HAP-1 (cell line): Measurements from ENCODE around the gene SEC22C.
A peak's percentile ranks its signal among the peaks of the same experiment; 100 is the strongest.
"Not testable (repeated sequence)": the region's sequence is repeated elsewhere in the genome, so short reads cannot be mapped to it uniquely, and the experiment has no call there.

Source experiments
- DNase-seq, 2 experiments: peaks; one replicate each; pipeline ENCODE4 v3.0.0-alpha.2; 2016 to 2020; ENCODE audit warnings: low spot score in 2 of 2
- H3K27me3 ChIP-seq: fragments of 250-450 bp; sonication (Bioruptor Pico); 2 replicates; pipeline ENCODE4 v1.5.1; 2020; ENCODE audit warnings: low read depth, mild to moderate bottlenecking, moderate library complexity
- H3K36me3 ChIP-seq: fragments of 250-450 bp; sonication (Bioruptor Pico); replicated peaks from 2 replicates; pipeline ENCODE4 v1.5.1; 2020; ENCODE audit warnings: mild to moderate bottlenecking
- H3K4me1 ChIP-seq: fragments of 250-450 bp; sonication (Bioruptor Pico); 2 replicates; pipeline ENCODE4 v1.5.1; 2020; ENCODE audit warnings: mild to moderate bottlenecking
- H3K4me3 ChIP-seq: fragments of 250-450 bp; sonication (Bioruptor Pico); 2 replicates; pipeline ENCODE4 v1.5.1; 2020; ENCODE audit warnings: mild to moderate bottlenecking, moderate library complexity
- H3K9me3 ChIP-seq: fragments of 250-450 bp; sonication (Bioruptor Pico); 2 replicates; pipeline ENCODE4 v1.5.1; 2020; ENCODE audit warnings: mild to moderate bottlenecking, moderate library complexity
- in situ Hi-C: fragments of 300-500 bp; cut with MboI; formaldehyde crosslinking; loops from 3 replicates; pipeline ENCODE4 v1.14.3; 2020; ENCODE audit warnings: low sequenced_read_pairs, inconsistent platforms, mixed read lengths

SEC22C gene

DNA sequence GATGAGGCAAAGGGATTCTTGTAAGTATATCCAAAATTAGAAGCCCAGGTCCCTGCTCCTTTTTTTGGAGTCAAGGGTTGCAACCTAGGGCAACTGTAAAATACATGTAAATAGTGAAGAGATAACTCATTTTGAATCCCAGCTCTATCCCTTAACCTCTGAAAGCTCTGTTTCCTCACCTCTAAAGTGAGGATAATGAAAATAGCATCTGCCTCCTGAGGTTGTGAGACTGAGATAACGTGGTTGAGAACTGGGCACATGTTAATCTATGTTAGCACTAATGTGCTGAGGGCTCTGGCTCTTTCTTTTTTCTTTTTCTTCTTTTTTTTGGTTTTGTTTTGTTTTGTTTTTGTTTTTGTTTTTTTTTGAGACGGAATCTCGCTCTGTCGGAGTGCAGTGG lies 13.9 kb upstream of the SEC22C start:
- DNase-seq: no peak
- Histone ChIP-seq H3K4me3 (no peak overlapping the region), H3K4me1 (peaks cover 17% of the 10 kb centered on the region), H3K27me3 (no peaks in the 10 kb centered on the region), H3K9me3 (no peaks in the 10 kb centered on the region), H3K36me3 (peaks cover 29% of the 10 kb centered on the region)
- in situ Hi-C loops: no loop called here

DNA sequence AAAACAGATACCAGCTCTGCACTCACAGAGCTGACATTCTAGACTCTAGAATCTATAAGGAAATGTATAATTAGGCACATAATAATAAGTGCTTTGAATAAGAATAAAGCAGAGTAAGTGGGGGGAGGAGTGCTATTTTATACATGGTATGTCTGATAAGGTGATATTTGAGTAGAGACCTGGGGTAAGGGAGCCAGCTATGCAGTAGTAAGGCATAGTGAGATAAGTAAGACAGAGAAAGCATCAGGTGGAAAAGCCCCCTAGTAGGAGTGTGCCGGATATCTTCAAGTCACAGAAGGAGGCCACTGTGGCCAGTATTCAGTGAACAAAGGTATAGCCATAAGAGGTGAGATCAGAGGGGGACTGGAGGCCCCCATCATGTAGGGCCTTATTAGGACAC lies 11.9 kb upstream of the SEC22C start:
- H3K9me3 ChIP-seq: no peaks in the 10 kb centered on the region
- H3K36me3 ChIP-seq: peaks cover 29% of the 10 kb centered on the region
- DNase-seq: no peak
- in situ Hi-C loops: no loop called here
- no peaks in the 10 kb centered on the region for H3K27me3 ChIP-seq
- peaks cover 19% of the 10 kb centered on the region for H3K4me1 ChIP-seq
- H3K4me3 ChIP-seq: no peak overlapping the region

DNA sequence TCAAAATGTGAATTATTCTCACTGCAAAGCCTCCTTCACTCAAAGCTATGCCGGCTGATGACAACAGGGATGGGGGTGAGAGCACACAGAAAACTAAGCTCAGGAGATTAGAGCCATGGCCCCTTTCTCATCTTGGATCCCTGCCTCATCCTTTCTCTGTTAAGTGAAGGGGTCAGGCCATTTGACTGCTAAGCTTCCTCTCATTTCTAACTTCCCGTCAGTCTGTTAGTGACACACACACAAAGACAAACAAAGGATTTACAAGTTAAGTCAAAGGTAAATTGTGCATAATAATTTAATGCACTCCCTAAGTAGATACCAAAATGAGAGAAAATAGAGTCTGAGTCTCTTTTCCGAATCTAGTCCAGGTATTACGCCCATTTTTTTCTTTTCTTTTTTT lies 10.0 kb upstream of the SEC22C start:
- Histone ChIP-seq H3K36me3 (peaks cover 27% of the 10 kb centered on the region), H3K4me3 (peak overlapping the region; percentile 49), H3K4me1 (peaks cover 19% of the 10 kb centered on the region), H3K27me3 (no peaks in the 10 kb centered on the region), H3K9me3 (no peaks in the 10 kb centered on the region)
- in situ Hi-C loops: no loop called here
- peak in 1 of 2 experiments; percentile 48 for DNase-seq

DNA sequence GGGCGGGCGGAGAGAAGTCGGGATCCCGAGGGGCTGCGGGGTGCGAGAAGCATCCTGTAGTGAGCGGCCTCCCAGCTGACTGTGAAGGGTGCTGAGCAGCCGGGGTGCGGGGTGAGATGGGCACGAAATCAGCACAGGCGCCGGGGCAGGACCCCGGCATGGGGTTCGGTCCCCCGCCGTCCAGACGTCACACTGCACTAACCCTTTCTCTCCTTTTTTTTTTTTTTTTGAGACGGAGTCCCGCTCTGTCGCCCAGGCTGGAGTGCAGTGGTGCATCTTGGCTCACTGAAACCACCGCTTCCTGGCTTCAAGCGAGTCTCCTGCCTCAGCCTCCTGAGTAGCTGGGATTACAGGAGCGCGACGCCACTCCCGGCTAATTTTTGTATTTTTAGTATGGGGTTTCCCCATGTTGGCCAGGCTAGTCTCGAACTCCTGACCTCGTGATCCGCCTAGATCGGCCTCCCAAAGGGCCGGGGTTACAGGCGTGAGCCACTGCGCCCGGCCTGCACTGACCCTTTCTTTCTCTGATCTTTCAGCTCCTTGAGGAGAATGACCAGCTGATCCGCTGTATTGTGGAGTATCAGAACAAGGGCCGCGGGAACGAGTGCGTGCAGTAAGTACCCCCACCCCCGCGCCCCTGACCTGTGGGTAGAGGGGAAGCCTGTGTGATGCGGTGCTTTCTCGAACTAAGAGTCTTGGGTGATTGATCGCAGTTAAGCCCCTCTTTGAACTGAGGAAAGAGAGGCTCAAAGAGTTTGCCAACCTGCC lies 9.4 kb upstream of the SEC22C start:
- H3K36me3 ChIP-seq: peaks cover 26% of the 10 kb centered on the region
- DNase-seq: peak in 1 of 2 experiments; percentile 37
- no peaks in the 10 kb centered on the region for H3K27me3 ChIP-seq
- no peaks in the 10 kb centered on the region for H3K9me3 ChIP-seq
- peak overlapping the region; percentile 49 for H3K4me3 ChIP-seq
- H3K4me1 ChIP-seq: peaks cover 19% of the 10 kb centered on the region
- in situ Hi-C loops: no loop called here

DNA sequence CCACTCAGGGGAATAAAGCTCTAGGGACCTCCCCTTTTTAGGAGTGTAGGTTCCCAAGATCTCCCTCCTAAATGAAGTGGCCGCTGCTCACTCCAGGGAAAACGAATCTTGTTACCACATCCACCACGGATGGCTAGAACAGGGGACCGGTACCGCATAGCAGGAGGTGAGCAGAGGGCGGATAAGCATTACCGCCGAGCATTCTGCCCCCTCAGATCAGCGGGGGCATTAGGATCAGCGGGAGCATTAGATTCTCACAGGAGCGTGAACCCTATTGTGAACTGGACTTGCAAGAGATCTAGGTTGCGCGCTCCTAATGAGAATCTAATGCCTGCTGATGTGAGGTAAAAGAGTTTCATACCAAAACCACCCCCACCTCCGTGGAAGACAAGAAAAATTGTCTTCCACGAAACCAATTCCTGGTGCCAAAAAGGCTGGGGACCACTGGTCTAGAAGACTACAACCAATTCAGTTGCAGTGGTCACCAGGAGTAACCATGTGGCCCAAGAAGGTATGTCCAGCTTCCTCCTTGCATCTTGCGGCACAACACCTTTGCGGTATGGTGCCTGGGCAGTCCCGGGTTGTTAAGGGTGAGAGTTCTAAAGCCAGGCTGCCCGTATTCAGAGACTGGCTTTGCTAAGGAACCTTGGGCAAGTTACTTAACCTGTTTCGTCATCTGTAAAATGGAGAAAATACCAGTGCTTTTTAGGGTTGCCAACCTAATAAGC lies 7.8 kb upstream of the SEC22C start:
- Histone ChIP-seq H3K27me3 (no peaks in the 10 kb centered on the region), H3K36me3 (peaks cover 20% of the 10 kb centered on the region), H3K9me3 (no peaks in the 10 kb centered on the region), H3K4me1 (peaks cover 19% of the 10 kb centered on the region), H3K4me3 (no peak overlapping the region)
- in situ Hi-C loops: no loop called here
- DNase-seq: no peak

- H3K9me3 ChIP-seq: no peaks in the 10 kb centered on the region
- no peaks in the 10 kb centered on the region for H3K27me3 ChIP-seq
- H3K4me1 ChIP-seq: peaks cover 19% of the 10 kb centered on the region
- peaks cover 12% of the 10 kb centered on the region for H3K36me3 ChIP-seq
- DNase-seq: no peak
- in situ Hi-C loops: no loop called here
- H3K4me3 ChIP-seq: no peak overlapping the region
These were observed 6.9 kb upstream of the SEC22C start for GRCh38 chr3:42588625-42589024.

DNA sequence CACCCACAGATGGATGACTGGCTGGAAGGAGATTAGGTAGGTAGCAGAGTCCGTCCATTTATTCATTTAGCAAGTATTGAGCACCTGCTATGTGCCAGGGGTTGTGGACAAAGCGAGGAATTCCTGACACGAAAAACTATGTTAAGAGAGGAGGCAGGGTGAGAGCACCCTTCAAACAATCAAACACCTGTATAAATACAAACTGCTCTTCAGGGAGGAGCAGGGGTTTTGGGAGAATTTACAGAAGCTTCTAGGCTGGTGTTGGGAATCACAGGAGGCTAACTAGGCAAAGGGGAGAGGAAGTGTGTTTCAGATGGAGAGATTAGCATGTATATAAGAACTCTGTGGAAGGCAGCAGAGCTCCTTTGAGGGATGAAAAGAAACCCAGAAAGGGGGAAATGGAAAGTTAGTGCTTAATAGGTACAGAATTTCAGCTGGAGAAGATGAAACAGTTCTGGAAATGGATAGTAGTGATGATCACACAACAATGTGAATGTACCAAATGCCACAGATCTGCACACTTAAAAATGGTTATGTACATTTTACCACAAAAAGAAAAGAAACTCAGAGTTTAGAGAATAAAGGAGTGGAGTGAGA lies 805 bp upstream of the SEC22C start:
- peaks cover 12% of the 10 kb centered on the region for H3K4me1 ChIP-seq
- no peaks in the 10 kb centered on the region for H3K27me3 ChIP-seq
- peak overlapping the region; percentile 57 for H3K4me3 ChIP-seq
- no peaks in the 10 kb centered on the region; the same call in 1 of the 2 replicates for H3K9me3 ChIP-seq
- peaks cover 8% of the 10 kb centered on the region; the same call in 1 of the 2 replicates for H3K36me3 ChIP-seq
- in situ Hi-C loops: no loop called here
- no peak for DNase-seq

DNA sequence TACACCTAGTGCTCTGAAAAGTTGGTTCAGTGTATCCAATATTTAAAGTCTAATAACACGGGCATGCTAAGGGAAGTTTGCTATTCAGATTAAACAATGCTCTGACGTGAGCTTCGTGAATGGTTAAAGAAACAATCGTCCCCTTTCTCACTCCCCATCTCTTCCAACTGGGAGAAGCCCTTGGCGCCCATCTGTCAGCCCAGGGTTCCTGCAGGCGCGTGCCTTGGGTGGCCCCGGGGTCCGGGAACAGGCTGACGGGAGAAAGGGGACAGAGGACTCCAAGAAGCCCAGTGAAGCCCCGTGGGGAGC lies 413 bp downstream of the SEC22C start:
- DNase-seq: no peak
- H3K4me3 ChIP-seq: peak overlapping the region; percentile 57
- H3K27me3 ChIP-seq: no peaks in the 10 kb centered on the region
- H3K9me3 ChIP-seq: no peaks in the 10 kb centered on the region; the same call in 1 of the 2 replicates
- in situ Hi-C loops: no loop called here
- H3K36me3 ChIP-seq: peaks cover 8% of the 10 kb centered on the region; the same call in 1 of the 2 replicates
- peaks cover 12% of the 10 kb centered on the region for H3K4me1 ChIP-seq

DNA sequence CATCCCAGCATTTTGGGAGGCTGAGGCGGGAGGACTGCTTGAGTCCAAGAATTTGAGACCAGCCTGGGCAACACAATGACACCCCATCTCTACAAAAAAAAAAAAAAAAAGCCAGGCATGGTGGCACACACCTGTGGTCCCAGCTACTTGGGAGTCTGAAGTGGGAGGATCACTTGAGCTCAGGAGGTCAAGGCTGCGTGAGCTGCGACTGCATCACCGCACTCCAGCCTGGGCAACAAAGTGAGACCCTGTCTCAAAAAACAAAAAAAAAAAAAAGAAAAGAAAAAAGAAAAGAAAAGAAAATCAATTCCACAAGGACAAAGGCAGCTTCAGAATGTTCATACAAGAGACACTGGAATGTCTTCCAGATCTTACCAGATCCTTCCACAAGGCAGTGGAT lies 2.4 kb downstream of the SEC22C start:
- in situ Hi-C loops: not testable (repeated sequence)
- peaks cover 12% of the 10 kb centered on the region for H3K4me1 ChIP-seq

DNA sequence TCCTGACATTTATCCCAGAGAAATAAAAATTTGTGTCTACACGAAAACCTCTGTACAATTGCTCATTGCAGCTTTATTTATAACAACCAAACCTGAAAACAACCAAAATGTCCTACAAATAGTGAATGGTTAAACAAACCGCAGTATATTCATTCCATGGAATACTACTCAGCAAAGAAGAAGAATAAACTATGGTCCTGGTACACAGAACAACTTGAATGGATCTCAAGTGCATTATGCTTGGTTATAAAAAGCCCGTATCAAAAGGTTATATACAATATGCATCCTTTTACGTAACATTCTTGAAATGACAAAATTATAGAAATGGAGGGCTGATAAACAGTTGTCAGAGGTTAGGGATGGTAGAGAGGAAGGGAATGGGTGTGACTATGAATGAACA lies 3.7 kb downstream of the SEC22C start:
- no peaks in the 10 kb centered on the region for H3K27me3 ChIP-seq
- H3K4me1 ChIP-seq: peaks cover 12% of the 10 kb centered on the region
- peaks cover 19% of the 10 kb centered on the region for H3K36me3 ChIP-seq
- peaks cover 8% of the 10 kb centered on the region for H3K9me3 ChIP-seq
- DNase-seq: no peak
- no peak overlapping the region for H3K4me3 ChIP-seq
- in situ Hi-C loops: no loop called here

More for the DNA sequence above, 2.4 kb downstream of the SEC22C start:
- H3K36me3 ChIP-seq: peaks cover 16% of the 10 kb centered on the region
- not testable (repeated sequence) for DNase-seq, H3K9me3 ChIP-seq, H3K27me3 ChIP-seq, H3K4me3 ChIP-seq

DNA sequence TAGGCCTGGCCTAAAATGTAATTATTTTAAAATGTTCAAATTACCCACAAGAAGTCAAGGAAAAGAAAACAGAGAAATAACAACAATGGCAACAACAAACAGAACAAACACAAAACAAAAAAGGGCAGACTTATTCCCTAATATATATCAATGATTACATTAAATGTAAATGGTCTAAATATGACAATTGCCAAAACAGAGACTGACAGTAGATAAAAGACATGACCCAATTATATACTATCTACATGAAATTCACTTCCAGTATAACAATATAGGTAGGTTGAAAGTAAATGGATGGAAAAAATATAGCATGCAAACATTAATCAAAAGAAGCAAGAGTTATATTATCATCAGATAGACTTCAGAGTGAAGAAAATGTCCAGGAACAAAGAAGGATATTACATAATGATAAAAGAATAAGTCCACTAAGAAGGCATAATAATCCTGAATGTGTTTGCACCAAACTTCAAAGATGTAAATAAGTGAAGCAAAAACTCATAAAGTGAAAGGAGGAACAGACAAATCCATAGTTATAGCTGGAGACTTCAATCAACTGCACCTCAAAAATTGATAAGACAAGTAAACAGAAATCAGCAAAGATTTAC lies 6.5 kb downstream of the SEC22C start:
- Histone ChIP-seq H3K27me3 (no peaks in the 10 kb centered on the region), H3K9me3 (peaks cover 8% of the 10 kb centered on the region), H3K4me1 (no peaks in the 10 kb centered on the region), H3K36me3 (peaks cover 19% of the 10 kb centered on the region), H3K4me3 (no peak overlapping the region)
- in situ Hi-C loops: no loop called here
- DNase-seq: no peak

- peak; percentile 44 to 71 for DNase-seq
- peaks cover 21% of the 10 kb centered on the region for H3K36me3 ChIP-seq
- H3K27me3 ChIP-seq: no peaks in the 10 kb centered on the region
- no peaks in the 10 kb centered on the region for H3K4me1 ChIP-seq
- in situ Hi-C loops: no loop called here
- H3K9me3 ChIP-seq: peaks cover 8% of the 10 kb centered on the region
- H3K4me3 ChIP-seq: no peak overlapping the region
These were observed 9.5 kb downstream of the SEC22C start for GRCh38 chr3:42572278-42572677.

- peaks cover 34% of the 10 kb centered on the region for H3K36me3 ChIP-seq
- no peak overlapping the region for H3K4me3 ChIP-seq
- no peak for DNase-seq
- no peaks in the 10 kb centered on the region for H3K27me3 ChIP-seq
- no peaks in the 10 kb centered on the region for H3K4me1 ChIP-seq
- in situ Hi-C loops: no loop called here
- no peaks in the 10 kb centered on the region for H3K9me3 ChIP-seq
These were observed 12.1 kb downstream of the SEC22C start for GRCh38 chr3:42569593-42570142.
